GM19023 (cell line): ENCODE data around the gene RASA4.
"Not testable (repeated sequence)": the region's sequence is repeated elsewhere in the genome, so short reads cannot be mapped to it uniquely, and the experiment has no call there.

Experiments used
- ATAC-seq: cut with Tn5 transposase; IDR thresholded peaks from one replicate; pipeline ENCODE4 v1.9.1; 2021; ENCODE audit warnings: mild to moderate bottlenecking, moderate library complexity; ENCODE audit not compliant: unreplicated experiment

Gene RASA4

DNA sequence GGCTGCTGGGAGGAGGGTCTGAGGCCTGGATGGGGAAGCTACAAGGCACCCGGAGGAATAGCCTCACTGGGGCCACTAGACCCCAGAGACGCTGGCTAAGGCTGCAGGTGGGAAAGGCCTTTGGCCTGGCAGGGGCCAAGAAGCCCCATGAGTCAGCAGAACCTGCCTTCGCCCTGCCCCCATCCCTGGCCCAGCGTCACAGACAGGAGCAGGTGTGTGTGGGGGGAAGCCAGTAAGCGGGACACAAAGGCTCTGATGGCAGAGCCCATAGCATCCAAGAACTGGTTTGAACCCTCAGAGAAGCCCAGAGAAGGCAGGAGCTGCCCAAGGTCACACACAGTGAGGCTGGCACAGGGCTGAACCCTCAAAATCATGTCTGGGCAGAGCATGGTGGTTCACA is 9.7 kb downstream of the RASA4 start:
- not testable (repeated sequence) for ATAC-seq

GRCh38 chr7:102604431-102605145 is 12.0 kb downstream of the RASA4 start:
- not testable (repeated sequence) for ATAC-seq

GRCh38 chr7:102602317-102602716 is 14.2 kb downstream of the RASA4 start:
- not testable (repeated sequence) for ATAC-seq

DNA sequence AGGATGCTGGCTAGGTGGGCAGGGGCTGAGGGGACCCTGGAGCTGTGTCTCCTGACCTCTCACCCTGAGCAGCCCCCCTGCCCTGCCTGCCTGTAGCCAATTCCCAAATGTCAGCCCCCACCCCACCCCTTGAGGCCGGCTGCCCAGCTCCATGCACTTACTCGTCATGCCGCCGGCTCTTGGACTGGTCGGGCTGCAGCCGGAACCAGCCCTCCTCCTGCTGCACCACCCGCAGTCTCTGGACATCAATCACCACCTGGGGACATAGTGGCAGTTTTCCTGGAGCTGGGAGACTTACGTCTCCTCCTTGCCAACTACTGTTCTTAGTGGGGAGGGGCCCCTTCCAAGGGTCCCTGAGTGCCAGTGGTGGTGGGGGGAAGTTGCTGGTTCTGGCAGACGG is 16.9 kb downstream of the RASA4 start:
- ATAC-seq = not testable (repeated sequence)

DNA sequence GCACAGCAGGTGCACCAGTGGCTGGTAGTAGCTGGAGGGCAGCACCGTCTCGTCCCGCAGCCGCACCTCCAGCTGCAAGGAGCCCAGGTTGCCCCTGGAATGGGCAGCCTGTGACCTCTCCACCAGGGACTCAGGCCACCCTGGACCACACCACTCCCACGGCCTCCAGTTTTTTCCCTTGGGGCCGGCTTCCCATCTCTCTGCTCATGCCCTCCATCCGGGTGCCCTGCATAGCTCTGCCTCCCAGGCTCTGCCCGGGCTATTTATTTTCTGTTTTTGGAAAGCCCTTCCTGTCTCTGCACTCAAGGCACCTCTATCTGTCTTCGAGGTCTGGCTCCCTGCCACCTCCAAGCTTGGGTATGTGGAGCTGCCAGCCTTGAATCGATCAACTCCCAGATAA is 20.5 kb downstream of the RASA4 start:
- ATAC-seq = not testable (repeated sequence)

DNA sequence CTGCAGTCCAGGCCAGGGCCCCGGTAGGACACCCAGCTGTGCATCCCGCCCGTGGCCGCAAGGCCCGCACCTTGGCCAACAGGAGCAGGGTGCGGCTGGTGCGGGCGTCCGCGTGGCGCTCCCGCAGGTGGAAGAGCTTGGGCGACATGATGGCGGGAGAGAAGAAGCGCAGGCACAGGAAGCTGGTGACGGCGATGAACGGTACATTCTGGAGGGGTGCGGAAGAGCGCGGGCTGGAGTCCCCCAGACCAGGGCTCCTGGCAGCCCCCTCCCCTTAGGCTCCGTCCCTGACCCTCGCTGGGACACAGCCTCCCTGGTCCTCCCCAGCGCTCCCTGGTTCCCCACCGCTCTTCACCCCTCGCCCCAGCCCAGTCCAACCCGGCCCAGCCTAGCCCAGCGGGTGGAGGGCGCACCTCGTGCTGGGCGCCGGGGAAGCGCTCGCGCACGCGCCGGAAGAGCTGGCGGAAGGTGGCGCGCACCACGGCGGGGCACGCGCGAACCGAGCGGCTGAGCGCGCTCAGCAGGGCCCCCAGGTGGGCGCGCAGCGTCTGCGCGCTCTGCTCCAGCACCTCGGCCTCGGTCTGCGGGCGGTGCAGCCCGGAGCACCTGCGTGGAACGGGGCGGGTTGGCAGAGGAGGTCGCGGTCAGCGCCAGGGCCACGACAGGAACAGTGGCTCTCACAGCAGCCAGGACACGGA is 22.8 kb downstream of the RASA4 start:
- ATAC-seq = peak; percentile 57

DNA sequence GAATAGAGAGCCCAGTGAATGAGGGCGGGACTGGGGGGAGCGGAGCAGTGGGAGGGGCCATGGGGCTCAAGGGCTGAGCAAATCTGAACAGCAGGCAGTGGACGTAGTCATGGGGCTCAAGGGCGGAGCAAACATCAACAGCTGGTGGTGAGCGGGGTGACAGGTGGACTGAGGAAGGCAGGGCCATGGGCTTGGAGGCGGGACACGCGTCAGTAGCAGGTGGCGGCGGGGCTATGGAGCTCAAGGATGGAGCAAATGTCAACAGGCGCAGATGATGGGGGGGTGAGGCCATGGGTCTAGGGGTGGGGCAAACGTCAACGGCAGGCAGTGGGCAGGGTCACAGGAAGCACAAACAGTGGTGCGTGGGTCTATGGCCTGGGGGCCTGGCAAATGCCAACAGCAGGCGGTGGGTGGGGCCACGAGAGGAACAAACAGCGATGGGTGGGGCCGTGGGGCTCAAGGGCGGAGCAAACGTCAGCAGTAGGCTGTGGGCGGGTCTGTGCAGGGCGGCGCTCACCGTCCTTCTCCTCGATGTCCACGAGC is 24.0 kb downstream of the RASA4 start:
- peak; percentile 41 for ATAC-seq

GRCh38 chr7:102589857-102590256 is 26.7 kb downstream of the RASA4 start:
- ATAC-seq = peak; percentile 46

- not testable (repeated sequence) for ATAC-seq
These were observed 33.1 kb downstream of the RASA4 start for GRCh38 chr7:102583495-102583894.

DNA sequence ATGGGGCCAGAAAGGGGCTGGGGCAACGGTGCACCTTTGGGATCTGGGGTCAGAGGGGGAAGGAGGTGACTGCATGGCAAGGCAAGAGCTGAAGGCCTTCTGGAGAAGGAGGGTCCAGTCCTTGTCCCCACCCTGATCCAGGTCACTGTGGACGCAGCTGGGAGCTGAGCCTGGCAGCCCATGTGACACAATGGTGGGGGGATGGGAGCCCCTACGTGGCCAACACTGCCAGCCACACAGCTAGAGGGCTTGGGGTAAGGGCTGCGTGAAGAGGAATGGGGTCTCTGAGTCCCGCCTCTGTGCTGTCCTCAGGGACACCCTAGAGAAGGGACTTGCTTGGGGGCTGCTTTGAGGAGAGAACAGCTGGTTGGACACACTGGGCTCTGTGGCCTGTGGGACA is 34.8 kb downstream of the RASA4 start:
- not testable (repeated sequence) for ATAC-seq

DNA sequence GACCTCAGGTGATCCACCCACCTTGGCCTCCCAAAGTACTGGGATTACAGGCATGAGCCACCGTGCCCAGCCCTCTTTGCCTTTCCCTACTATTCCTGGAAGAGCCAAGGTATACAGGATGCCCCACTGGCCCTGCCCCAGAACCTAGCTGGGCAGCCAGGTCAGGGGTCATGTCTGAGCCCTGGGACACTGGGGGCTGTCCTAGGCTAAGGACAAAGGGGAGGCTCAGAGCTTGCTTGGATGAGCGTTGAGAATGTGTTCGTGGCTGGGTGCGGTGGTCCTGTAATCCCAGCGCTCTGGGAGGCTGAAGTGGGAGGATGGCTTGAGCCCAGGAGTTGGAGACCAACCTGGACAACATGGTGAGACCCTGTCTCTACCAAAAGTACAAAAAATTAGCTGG is 38.1 kb downstream of the RASA4 start:
- ATAC-seq = not testable (repeated sequence)

GRCh38 chr7:102577315-102578240 is 39.0 kb downstream of the RASA4 start:
- ATAC-seq = not testable (repeated sequence)

GRCh38 chr7:102576363-102576762 is 40.2 kb downstream of the RASA4 start:
- not testable (repeated sequence) for ATAC-seq

DNA sequence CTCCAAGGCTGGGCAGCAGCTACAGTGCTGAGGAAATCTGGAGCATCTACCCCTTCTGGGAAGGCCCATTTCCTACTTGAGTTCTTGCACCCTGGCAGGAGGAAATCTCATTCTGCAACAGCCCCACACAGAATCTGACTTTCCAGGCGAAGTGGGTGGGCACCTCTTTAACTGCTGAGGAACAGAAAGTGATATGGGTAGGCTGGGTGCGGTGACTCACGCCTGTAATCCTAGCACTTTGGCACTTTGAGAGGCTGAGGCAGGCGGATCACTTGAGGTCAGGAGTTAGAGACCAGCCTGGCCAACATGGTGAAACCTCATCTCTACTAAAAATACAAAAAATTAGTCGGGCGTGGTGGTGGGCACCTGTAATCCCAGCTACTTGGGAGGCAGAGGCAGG is 41.9 kb downstream of the RASA4 start:
- ATAC-seq = not testable (repeated sequence)

- peak; percentile 90 for ATAC-seq
These were observed 44.0 kb downstream of the RASA4 start, which contains the start of gene POLR2J3 for GRCh38 chr7:102572261-102573239. TSS of gene POLR2J3 (minus strand) at chr7:102572583. CDS start at chr7:102572521, 62 bp downstream.

GRCh38 chr7:102568620-102569019 is 47.9 kb downstream of the RASA4 start:
- ATAC-seq = not testable (repeated sequence)

GRCh38 chr7:102550808-102551422 is 65.6 kb downstream of the RASA4 start, which contains the start of gene SPDYE2:
TSS of gene SPDYE2 (plus strand) at chr7:102551226. CDS start at chr7:102553256, 2,030 bp downstream.
- ATAC-seq = not testable (repeated sequence)

GRCh38 chr7:102546353-102546752 is 70.2 kb downstream of the RASA4 start:
- peak; percentile 67 for ATAC-seq

DNA sequence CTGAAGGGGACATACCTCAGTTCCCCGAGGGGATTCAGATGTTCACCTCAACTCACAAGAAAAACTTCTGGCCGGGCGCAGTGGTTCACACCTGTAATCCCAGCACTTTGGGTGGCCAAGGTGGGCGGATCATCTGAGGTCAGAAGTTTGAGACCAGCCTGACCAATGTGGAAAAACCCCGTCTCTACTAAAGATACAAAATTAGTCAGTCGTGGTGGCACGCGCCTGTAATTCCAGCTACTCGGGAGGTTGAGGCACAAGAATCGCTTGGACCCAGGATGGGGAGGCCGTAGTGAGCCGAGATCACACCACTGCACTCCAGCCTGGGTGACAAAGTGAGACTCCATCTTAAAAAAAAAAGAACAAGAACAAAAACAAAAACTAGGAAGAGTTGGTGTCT is 71.3 kb downstream of the RASA4 start:
- not testable (repeated sequence) for ATAC-seq
